Epithelial cell of proximal tubule (primary cell): ENCODE results near the gene GNAS-AS1. TPM values are rescaled to one million over a fixed set of nuclear protein-coding genes. Genes with fewer than 3 reads are reported as not detected.
"Not testable (repeated sequence)": the region's sequence is repeated elsewhere in the genome, so short reads cannot be mapped to it uniquely, and the experiment has no call there.

ENCODE experiments used
- DNase-seq: peaks from one replicate; pipeline ENCODE4 v3.0.0-alpha.2; 2011; ENCODE audit warnings: low read depth
- H3K4me3 ChIP-seq: 2 replicates; pipeline ENCODE4 v1.5.1; 2011; ENCODE audit warnings: low read depth, mild to moderate bottlenecking, low read length
- total RNA-seq: library from RNA; depleted of rRNA; stranded (reverse); fragments of >200 nt; gene quantifications from 2 replicates; pipeline ENCODE4 v1.2.3, GENCODE V29; 2015
- TF ChIP-seq, protein P1 (sequence below): conservative IDR thresholded peaks from 2 replicates; pipeline ENCODE4 v1.5.1; 2012; ENCODE audit warnings: low read depth, mild to moderate bottlenecking, low read length

The GNAS-AS1 gene
- total RNA-seq, 1 donor from 2014 or later = 0.35 TPM

DNA sequence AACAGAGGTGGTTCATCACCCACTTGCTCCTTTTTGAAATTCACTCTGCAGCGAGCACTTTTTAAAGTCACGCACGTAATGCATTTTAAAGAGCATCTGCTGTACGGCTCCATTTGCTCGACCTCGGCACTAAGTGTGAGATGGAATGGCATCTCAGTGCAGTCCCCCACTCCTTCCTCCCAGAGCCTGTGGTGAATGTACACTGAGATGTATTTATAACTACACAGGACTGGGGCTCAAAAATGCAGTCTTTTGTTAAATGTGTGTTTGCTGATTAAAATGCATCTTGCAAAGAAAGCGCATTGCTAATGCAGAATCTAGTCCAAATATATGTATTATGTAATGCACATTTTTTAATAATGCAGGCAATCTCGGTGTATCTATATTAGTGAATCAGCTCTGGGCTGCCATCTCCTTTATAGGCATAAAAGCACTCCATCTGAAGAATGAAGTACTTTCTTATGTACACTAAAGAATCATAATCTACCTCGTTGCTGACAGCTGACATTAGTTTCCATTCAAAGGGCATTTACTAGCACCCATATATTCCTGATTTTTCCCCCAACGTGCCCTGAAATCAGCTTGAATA, 14.0 kb downstream of the GNAS-AS1 start:
- no peak overlapping the region for H3K4me3 ChIP-seq
- TF ChIP-seq, protein P1, sequence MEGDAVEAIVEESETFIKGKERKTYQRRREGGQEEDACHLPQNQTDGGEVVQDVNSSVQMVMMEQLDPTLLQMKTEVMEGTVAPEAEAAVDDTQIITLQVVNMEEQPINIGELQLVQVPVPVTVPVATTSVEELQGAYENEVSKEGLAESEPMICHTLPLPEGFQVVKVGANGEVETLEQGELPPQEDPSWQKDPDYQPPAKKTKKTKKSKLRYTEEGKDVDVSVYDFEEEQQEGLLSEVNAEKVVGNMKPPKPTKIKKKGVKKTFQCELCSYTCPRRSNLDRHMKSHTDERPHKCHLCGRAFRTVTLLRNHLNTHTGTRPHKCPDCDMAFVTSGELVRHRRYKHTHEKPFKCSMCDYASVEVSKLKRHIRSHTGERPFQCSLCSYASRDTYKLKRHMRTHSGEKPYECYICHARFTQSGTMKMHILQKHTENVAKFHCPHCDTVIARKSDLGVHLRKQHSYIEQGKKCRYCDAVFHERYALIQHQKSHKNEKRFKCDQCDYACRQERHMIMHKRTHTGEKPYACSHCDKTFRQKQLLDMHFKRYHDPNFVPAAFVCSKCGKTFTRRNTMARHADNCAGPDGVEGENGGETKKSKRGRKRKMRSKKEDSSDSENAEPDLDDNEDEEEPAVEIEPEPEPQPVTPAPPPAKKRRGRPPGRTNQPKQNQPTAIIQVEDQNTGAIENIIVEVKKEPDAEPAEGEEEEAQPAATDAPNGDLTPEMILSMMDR = no peak
- DNase-seq = no peak

DNA sequence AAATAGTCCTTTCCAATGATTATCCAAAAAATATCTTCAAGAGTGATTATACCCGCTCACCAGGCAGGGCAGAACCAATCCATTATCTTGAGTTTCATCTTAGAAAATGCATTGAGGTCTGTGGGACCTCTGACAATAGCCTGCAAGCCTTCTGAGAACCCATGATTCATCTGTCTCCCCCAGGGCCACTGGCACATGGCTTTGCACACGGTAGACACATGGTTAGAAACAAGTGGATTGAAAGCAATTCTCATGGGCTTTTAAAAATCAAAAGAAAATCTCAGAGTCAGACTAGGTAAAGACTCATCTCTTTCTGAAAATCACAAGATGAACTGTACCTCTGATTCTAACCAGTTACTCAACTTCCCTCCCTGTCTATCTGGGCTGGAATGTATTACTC, 15.5 kb downstream of the GNAS-AS1 start:
- no peak overlapping the region for H3K4me3 ChIP-seq
- DNase-seq = no peak
- TF ChIP-seq, protein P1 = no peak

DNA sequence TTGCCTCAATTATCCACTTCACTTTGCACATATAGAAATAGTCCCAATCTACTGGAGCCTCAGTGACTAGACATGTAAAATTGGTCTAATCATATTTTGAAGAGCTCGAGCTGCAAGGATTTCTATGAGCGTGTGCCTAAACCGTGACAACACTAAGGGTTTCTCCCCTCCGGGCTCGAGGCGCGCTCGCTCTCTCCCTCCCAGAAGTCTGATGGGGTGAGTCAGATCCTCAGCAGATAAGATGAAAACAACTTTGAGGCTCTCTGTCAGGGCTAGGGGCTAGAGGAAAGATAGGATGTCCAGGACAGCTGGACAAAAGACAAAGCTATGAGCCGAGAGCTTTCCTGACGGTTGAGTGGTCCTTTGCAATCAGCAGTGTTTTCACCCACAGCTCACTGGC, 16.8 kb downstream of the GNAS-AS1 start:
- TF ChIP-seq, protein P1 = no peak
- DNase-seq = no peak
- no peak overlapping the region for H3K4me3 ChIP-seq

DNA sequence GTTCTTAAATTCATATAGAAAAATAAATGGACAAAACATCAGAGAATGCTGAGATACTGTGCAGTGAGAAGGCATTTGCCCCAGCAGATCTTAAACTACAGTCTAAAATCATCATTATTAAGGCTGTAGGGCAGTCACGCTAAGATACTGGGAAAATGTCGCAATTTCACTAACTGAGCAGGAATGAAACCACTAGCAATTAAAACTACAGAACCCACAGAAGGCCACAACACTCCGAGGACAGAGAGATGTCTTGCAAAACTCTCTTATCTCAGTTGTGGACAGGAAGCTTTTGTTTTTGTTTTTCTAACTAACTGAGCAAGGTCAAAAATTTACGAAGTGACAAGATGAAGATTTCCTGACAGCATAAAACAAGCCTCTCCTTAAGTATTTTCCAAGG, 18.2 kb downstream of the GNAS-AS1 start:
- no peak overlapping the region for H3K4me3 ChIP-seq
- TF ChIP-seq, protein P1 = no peak
- DNase-seq = no peak

DNA sequence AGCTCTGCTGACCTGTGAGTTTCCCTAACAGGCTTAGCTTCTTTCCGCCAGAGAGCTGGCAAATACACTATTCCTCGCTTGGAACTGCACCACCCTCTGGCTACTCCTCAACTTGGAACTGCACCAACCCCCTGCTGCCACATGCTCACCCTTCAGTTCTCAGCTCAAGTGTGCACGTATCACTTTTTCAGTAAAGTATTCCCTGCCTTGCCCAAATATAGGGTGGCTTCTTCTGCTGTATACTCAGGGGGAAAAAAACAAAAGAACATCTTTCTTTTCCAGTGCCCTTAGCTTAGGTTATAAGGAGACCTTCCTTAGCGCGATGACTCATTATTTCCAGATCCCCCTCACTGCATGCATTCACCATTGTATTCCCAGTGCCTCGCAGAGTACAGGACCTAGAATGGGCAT, 21.2 kb downstream of the GNAS-AS1 start:
- TF ChIP-seq, protein P1 = no peak
- no peak for DNase-seq

DNA sequence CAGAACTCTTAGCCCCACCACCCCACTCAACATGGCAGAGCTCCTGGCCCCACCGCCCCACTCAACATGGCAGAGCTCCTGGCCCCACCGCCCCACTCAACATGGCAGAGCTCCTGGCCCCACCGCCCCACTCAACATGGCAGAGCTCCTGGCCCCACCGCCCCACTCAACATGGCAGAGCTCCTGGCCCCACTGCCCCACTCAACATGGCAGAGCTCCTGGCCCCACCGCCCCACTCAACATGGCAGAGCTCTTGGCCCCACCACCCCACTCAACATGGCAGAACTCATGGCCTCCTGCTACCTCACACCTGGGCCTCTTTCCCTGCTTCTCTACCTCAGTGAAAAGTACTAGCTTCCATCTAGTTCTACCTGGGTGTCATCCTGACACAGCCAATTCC, 21.9 kb downstream of the GNAS-AS1 start:
- not testable (repeated sequence) for H3K4me3 ChIP-seq, DNase-seq

More for the DNA sequence above, 21.2 kb downstream of the GNAS-AS1 start:
- H3K4me3 ChIP-seq = no peak overlapping the region

DNA sequence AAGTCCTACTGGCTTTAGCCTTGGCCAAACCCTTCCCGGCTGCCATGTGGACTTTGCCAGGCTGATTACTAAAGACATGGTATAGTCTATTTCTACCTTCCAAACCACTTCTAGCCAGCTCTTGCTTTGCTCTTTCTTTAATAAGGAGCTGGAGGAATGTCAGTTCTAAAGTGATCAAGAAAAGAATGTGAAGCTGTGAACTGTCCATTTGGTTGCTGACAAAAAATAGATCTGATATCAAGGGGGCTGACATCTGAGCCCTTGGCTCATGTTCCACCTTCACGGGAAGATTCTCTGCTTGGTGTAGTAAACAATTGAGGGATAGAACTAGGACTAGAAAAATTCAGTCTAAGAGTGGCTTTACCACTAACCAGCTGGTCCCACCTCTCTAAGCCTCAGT, 22.6 kb downstream of the GNAS-AS1 start:
- no peak overlapping the region for H3K4me3 ChIP-seq
- DNase-seq = no peak
- TF ChIP-seq, protein P1 = no peak
